H1 (cell line): ENCODE data around the gene RRAD. TPM values are rescaled to one million over a fixed set of nuclear protein-coding genes. Genes with fewer than 3 reads are reported as not detected.

Experiments used
- ATF2 ChIP-seq: IDR thresholded peaks from 2 replicates; pipeline ENCODE4 v1.6.1; 2012; ENCODE audit warnings: low read length, inconsistent platforms
- BCL11A ChIP-seq, 2 experiments: IDR thresholded peaks; one replicate each; pipeline ENCODE4 v1.6.1; 2011; ENCODE audit warnings: low read depth in 2 of 2, low read length in 2 of 2, mild to moderate bottlenecking in 2 of 2
- SP1 ChIP-seq: IDR thresholded peaks from 2 replicates; pipeline ENCODE4 v1.6.1; 2011; ENCODE audit warnings: low read depth, low read length
- SP4 ChIP-seq: IDR thresholded peaks from 2 replicates; pipeline ENCODE4 v1.6.1; 2012; ENCODE audit warnings: low read length, inconsistent platforms
- SUZ12 ChIP-seq: fragments of 200-600 bp; sonication (generic); IDR thresholded peaks from 2 replicates; pipeline ENCODE4 v1.6.1; 2012; ENCODE audit warnings: mild to moderate bottlenecking, inconsistent platforms, low read length, moderate library complexity, mixed read lengths
- polyA plus RNA-seq, 7 experiments: library from polyadenylated mRNA; depleted of rRNA in 3 of 7; stranded (reverse) in 5 of 7; unstranded in 2 of 7; fragments of >200 nt in 5 of 7; fragments of 200-250 nt in 2 of 7; gene quantifications; 1 replicate in 5 of 7; 2 replicates in 1 of 7; 4 replicates in 1 of 7; pipeline versions ENCODE4 v1.2.1 to v1.2.3, GENCODE V29; 2011 to 2013; ENCODE audit warnings: missing spikeins in 2 of 7, mixed read lengths in 2 of 7
- total RNA-seq: library from RNA; stranded (reverse); fragmentation: NEBNext Ultra II Directional; extraction: Animal tissue kit (Norgen Biotek cat#: 25700); gene quantifications from 2 replicates; pipeline ENCODE4 v1.2.1, GENCODE V29; 2021

Gene RRAD
- total and polyA plus RNA-seq, 2 of the 8 experiments (the other 6 are each of a cell fraction or from before 2014, with no cell fraction given), result 0.17 TPM; not detected in 1

DNA sequence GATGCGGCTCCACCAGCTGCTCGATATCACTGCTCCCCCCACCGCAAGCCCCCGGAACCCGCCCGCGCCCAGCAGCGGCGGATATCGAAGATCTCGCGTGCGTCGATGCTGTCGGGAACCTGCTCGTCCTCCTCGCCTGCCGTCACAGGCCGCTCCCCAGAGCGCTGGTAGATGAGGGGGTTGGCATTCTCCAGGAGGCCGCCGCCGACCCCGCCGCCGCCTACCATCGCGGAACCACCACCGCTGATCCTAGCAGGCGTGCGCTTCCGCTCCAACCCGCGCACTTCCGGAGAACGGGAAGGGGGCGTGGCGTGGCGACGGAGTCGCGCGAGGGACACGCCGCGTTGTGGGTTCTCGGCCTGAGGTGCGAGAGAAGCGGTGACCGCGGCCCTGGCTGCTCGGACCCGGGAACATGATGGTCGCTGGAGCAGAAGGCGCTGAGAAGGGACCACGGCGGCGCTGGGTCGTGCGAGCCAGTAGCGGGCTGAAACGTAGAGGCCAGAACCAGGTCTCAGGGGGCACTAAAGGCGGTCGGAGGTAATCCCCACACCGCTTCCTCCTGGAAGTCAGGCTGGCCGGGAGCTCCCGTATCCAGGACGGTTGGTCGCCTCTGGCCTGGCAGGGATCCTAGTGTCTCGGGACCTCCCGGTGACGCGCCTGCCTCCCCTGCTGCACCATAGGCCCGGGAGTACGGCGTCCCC lies 9.0 kb upstream of the RRAD start, which contains the start of gene CIAO2B (continued):
- no peak for TF ChIP-seq BCL11A (IDR thresholded peaks at IDR 0.05; ENCODE audit: low read depth in 2 of 2, low read length in 2 of 2)
- TF ChIP-seq ATF2, result no peak
- TF ChIP-seq SP1, result 0 out of 2 replicates have a peak, but pooled peaks have one; percentile 19
- TF ChIP-seq SUZ12, result no peak
- 0 out of 2 replicates have a peak, but pooled peaks have one; percentile 47 for TF ChIP-seq SP4
- TF ChIP-seq, all 59 proteins: peak for 17
